Measurements from ENCODE around the gene MAGEA2. TPM values are rescaled to one million over a fixed set of nuclear protein-coding genes. Genes with fewer than 3 reads are reported as not detected.
"Not testable (repeated sequence)": the region's sequence is repeated elsewhere in the genome, so short reads cannot be mapped to it uniquely, and the experiment has no call there.

Gene MAGEA2, protein sequence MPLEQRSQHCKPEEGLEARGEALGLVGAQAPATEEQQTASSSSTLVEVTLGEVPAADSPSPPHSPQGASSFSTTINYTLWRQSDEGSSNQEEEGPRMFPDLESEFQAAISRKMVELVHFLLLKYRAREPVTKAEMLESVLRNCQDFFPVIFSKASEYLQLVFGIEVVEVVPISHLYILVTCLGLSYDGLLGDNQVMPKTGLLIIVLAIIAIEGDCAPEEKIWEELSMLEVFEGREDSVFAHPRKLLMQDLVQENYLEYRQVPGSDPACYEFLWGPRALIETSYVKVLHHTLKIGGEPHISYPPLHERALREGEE
- total RNA-seq: 0.28 and 0.93 TPM in 2 replicates
- 0.24 and 0.39 TPM in 2 replicates for polyA plus RNA-seq

DNA sequence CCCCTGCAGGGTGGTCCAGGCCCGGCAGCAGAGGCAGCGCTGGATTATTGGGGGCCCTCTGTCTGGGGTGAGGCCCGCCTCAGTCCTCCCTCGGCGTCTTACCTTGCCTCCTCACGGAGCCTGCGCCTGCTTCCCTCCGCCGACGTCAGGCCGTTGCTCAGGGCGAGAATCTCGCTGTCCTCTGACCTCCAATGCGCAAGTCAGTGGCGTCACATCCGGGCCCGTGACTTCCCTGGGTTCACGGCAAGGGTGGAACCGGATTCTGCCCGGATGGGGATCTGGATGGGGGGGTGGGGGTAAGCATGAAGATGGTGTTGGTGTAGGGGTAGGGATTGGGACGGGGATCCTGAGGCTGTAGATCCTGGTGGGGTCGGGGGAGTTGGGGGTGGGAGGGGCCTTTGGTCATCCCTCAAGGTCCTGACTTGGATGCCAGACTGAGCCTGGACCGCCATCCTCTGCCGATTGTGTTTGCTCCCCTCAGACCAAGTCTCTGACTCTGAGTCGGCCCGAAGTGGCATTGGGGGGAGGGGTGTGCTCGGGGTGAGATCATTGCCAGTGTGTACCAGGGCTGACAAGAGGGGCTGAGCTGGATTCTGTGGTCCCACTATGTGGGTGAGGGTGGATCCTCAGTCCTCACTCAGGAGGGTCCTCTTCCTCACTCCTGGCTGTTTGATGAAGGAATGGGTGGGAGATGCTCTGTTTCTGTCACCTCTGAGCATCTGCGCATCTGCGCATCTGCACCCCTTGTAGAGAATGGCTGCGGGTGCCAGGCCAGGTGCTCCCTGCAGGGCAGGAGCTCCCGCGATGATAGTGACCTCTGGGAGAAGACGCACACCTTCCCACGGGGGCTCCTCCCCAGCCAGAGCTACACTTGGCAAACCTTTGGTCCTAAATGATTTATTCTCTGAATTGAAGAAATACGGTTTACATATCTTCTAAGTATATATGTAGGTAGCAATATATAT, at the start of gene MAGEA2:
TSS of gene MAGEA2 (minus strand) at position 157 of the 965 bp plus-strand sequence. CDS start 2,479 bp downstream, outside the sequence.
- not testable (repeated sequence) for H3K4me2 ChIP-seq; DNase-seq (ENCODE audit: low spot score); H3K27ac ChIP-seq; H3K79me2 ChIP-seq; H3K27me3 ChIP-seq; H3K36me3 ChIP-seq (replicated peaks; ENCODE audit: insufficient read depth, low read depth); H3K9me2 ChIP-seq (replicated peaks; ENCODE audit: insufficient read depth); H3K4me3 ChIP-seq; H2AFZ ChIP-seq; H4K20me1 ChIP-seq (ENCODE audit: insufficient read depth, poor library complexity, severe bottlenecking); H3K9me3 ChIP-seq (ENCODE audit: low read depth); H3K4me1 ChIP-seq (ENCODE audit: insufficient read depth)
- WGBS (ENCODE audit: low lambda C conversion rate, missing lambda C conversion rate): no CpG with 5 or more reads among the region's 35 CpGs

DNA sequence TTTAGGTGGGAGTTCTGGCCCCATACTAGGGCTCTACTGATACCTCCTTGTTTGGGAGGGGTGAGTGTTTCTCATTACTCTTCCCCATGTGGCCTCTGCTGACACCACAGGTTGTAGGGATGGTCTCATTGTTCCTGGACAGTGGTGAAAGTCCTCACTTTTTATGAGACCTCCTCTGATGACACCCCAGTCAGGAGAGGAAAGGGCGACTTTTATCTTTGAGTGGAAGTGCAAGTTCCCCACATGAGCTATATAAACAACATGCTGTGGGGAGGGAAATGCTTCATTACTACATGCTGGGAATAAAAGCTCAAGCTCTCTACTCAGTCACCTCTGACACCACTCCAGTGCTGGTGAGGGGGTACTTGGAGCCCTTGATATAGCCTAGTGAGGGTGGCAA, 45.3 kb upstream of the MAGEA2 start:
- H3K79me2 ChIP-seq: no peaks in the 10 kb centered on the region
- H2AFZ ChIP-seq: no peak overlapping the region
- no peak overlapping the region for H3K4me3 ChIP-seq
- H3K4me1 ChIP-seq (ENCODE audit: insufficient read depth): no peaks in the 10 kb centered on the region
- no peak overlapping the region for H3K27ac ChIP-seq
- no peaks in the 10 kb centered on the region for H3K9me3 ChIP-seq (ENCODE audit: low read depth)
- TF ChIP-seq, protein P1, sequence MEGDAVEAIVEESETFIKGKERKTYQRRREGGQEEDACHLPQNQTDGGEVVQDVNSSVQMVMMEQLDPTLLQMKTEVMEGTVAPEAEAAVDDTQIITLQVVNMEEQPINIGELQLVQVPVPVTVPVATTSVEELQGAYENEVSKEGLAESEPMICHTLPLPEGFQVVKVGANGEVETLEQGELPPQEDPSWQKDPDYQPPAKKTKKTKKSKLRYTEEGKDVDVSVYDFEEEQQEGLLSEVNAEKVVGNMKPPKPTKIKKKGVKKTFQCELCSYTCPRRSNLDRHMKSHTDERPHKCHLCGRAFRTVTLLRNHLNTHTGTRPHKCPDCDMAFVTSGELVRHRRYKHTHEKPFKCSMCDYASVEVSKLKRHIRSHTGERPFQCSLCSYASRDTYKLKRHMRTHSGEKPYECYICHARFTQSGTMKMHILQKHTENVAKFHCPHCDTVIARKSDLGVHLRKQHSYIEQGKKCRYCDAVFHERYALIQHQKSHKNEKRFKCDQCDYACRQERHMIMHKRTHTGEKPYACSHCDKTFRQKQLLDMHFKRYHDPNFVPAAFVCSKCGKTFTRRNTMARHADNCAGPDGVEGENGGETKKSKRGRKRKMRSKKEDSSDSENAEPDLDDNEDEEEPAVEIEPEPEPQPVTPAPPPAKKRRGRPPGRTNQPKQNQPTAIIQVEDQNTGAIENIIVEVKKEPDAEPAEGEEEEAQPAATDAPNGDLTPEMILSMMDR (IDR thresholded peaks at IDR 0.05; ENCODE audit: poor library complexity): no peak
- TF ChIP-seq EZH2phosphoT487 (IDR thresholded peaks at IDR 0.05; ENCODE audit: low read depth, severe bottlenecking, unreplicated experiment) (no peak), EZH2 (IDR thresholded peaks at IDR 0.05; ENCODE audit: borderline replicate concordance) (no peak)
- H3K9me2 ChIP-seq (replicated peaks; ENCODE audit: insufficient read depth): no peaks in the 10 kb centered on the region
- no peak for DNase-seq (ENCODE audit: low spot score)
- WGBS (ENCODE audit: low lambda C conversion rate, missing lambda C conversion rate): 63% methylated on average over 1 of the region's 1 CpG
- no peaks in the 10 kb centered on the region for H3K36me3 ChIP-seq (replicated peaks; ENCODE audit: insufficient read depth, low read depth)
- no peaks in the 10 kb centered on the region for H3K27me3 ChIP-seq
- H3K4me2 ChIP-seq: no peak overlapping the region
- H4K20me1 ChIP-seq (ENCODE audit: insufficient read depth, poor library complexity, severe bottlenecking): no peaks in the 10 kb centered on the region

DNA sequence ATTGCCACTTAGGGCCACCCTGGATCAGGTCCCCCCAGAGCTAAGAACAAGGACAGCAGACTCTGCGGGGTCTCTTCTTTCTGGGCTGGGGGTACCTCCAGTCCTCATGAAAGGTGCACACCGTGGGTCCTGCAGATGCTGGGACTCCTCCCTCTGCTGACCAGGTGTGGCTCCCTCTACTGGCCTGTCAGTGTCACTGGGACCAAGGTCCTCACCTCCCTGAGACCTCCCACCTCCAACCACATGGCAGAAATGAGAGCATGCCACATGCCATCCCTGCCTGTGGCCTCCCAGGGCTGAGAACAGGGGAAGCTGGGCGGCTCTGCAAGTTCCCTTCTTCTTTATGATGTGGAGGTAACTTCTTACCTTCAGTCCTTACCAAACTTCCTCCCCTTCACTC, 33.4 kb upstream of the MAGEA2 start:
- H3K9me3 ChIP-seq (ENCODE audit: low read depth); H3K9me2 ChIP-seq (replicated peaks; ENCODE audit: insufficient read depth); H3K79me2 ChIP-seq; H2AFZ ChIP-seq; H3K27me3 ChIP-seq; H3K4me3 ChIP-seq; H3K4me1 ChIP-seq (ENCODE audit: insufficient read depth); H3K4me2 ChIP-seq; H4K20me1 ChIP-seq (ENCODE audit: insufficient read depth, poor library complexity, severe bottlenecking); H3K36me3 ChIP-seq (replicated peaks; ENCODE audit: insufficient read depth, low read depth); DNase-seq (ENCODE audit: low spot score); H3K27ac ChIP-seq: not testable (repeated sequence)
- WGBS (ENCODE audit: low lambda C conversion rate, missing lambda C conversion rate): no CpG with 5 or more reads among the region's 3 CpGs

DNA sequence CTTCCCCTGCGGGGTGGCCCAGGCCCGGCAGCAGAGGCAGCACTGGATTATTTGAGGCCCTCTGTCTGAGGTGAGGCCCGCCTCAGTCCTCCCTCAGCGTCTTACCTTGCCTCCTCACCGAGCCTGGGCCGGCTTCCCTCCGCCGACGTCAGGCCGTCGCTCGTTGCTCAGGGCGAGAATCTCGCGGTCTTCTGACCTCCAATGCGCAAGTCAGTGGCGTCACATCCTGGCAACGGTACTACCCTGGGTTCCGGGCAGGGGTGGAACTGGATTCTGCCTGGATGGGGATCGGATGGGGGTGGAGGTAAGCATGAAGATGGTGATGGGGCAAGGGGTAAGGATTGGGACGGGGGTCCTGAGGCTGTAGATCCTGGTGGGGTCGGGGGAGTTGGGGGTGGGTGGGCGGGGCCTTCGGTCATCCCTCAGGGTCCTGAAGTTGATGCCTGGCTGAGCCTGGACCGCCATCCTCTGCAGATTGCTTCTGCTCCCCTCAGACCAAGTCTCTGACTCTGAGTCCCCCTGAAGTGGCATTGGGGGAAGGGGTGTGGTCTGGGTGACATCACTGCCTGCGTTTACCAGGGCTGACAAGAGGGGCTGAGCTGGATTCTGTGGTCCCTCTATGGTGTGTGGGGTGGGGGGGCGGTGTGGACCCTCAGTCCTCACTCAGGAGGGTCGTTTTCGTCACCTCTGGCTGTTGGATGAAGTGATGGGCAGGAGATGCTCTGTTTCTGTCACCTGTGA, 16.1 kb upstream of the MAGEA2 start, which contains the start of gene MAGEA6:
TSS of gene MAGEA6 (minus strand) at position 141 of the 741 bp plus-strand sequence. CDS start 2,039 bp downstream, outside the sequence.
- not testable (repeated sequence) for H3K27me3 ChIP-seq; H3K36me3 ChIP-seq (replicated peaks; ENCODE audit: insufficient read depth, low read depth); H3K79me2 ChIP-seq; H4K20me1 ChIP-seq (ENCODE audit: insufficient read depth, poor library complexity, severe bottlenecking); H3K9me2 ChIP-seq (replicated peaks; ENCODE audit: insufficient read depth); H2AFZ ChIP-seq; H3K9me3 ChIP-seq (ENCODE audit: low read depth); DNase-seq (ENCODE audit: low spot score); H3K27ac ChIP-seq; H3K4me3 ChIP-seq; H3K4me2 ChIP-seq; H3K4me1 ChIP-seq (ENCODE audit: insufficient read depth)
- WGBS (ENCODE audit: low lambda C conversion rate, missing lambda C conversion rate): 94% methylated on average over 2 of the region's 29 CpGs

DNA sequence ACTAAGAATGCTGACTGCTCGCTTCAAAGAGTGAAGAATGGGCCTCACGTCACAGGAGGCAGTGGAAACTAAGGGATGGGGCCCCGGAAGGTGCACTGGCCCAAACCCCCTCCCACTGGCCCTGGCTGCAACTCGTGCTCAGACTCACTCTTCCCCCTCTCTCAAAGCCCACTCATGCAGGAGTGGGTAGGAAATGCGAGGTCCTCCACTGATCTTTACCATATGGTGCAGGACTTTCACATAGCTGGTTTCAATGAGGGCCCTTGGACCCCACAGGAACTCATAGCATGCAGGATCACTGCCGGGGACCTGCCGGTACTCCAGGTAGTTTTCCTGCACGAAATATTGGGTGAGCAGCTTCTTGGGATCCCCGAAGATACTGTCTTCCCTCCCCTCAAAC, 12.9 kb upstream of the MAGEA2 start:
- not testable (repeated sequence) for H3K4me1 ChIP-seq (ENCODE audit: insufficient read depth); DNase-seq (ENCODE audit: low spot score); H3K4me3 ChIP-seq; H3K4me2 ChIP-seq; H4K20me1 ChIP-seq (ENCODE audit: insufficient read depth, poor library complexity, severe bottlenecking); H3K9me3 ChIP-seq (ENCODE audit: low read depth); H3K9me2 ChIP-seq (replicated peaks; ENCODE audit: insufficient read depth); H3K36me3 ChIP-seq (replicated peaks; ENCODE audit: insufficient read depth, low read depth); H2AFZ ChIP-seq; H3K27me3 ChIP-seq; H3K27ac ChIP-seq; H3K79me2 ChIP-seq
- 73% methylated on average over 9 of the region's 9 CpGs for WGBS (ENCODE audit: low lambda C conversion rate, missing lambda C conversion rate)

DNA sequence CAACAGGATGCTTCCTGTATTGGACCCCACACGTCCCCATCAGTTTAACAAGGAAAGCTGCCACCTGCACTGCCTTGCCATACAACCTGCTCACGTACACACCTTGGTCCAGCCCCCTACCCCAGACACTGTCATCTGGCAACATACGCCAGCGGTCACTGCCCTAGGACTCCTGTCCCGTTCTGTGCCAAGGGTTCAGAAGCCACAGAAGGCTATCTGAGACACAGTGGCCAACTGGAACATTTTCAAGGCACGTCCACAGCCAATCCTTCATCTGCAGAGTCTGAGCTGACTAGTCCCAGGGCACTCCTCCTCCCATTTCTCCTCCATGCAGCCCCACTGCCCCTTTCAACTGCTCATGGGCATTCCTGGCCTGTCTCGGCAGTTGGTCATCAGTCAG, 7.9 kb upstream of the MAGEA2 start:
- not testable (repeated sequence) for H3K9me2 ChIP-seq (replicated peaks; ENCODE audit: insufficient read depth); H2AFZ ChIP-seq; H3K27me3 ChIP-seq; H3K79me2 ChIP-seq; H3K9me3 ChIP-seq (ENCODE audit: low read depth); DNase-seq (ENCODE audit: low spot score); H3K4me1 ChIP-seq (ENCODE audit: insufficient read depth); H3K36me3 ChIP-seq (replicated peaks; ENCODE audit: insufficient read depth, low read depth); H3K4me3 ChIP-seq; H4K20me1 ChIP-seq (ENCODE audit: insufficient read depth, poor library complexity, severe bottlenecking); H3K4me2 ChIP-seq; H3K27ac ChIP-seq
- WGBS (ENCODE audit: low lambda C conversion rate, missing lambda C conversion rate): 64% methylated on average over 5 of the region's 7 CpGs

DNA sequence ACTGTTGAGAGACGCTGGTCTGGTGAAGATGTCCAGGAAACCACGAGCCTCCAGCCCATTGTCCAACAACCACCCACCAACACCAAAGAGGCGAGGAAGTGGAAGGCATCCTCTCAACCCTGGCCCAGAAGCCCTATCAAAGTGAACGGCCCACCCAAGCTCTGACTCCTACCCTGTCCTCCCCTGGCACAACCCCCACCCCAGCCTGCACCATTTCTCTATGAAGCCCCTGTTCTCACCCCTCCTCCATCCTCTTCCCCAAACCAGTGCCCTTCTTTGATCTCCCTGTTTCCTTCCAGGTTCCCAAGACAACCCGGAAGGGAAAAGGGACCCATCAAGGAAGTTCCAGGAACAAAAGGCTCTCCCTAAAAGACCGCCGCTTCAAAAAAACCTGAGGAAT, 5.9 kb upstream of the MAGEA2 start:
- not testable (repeated sequence) for H2AFZ ChIP-seq; H3K36me3 ChIP-seq (replicated peaks; ENCODE audit: insufficient read depth, low read depth); H3K79me2 ChIP-seq; H3K4me1 ChIP-seq (ENCODE audit: insufficient read depth); H3K4me3 ChIP-seq; H3K4me2 ChIP-seq; H3K27ac ChIP-seq; H4K20me1 ChIP-seq (ENCODE audit: insufficient read depth, poor library complexity, severe bottlenecking); H3K9me3 ChIP-seq (ENCODE audit: low read depth); H3K9me2 ChIP-seq (replicated peaks; ENCODE audit: insufficient read depth); H3K27me3 ChIP-seq; DNase-seq (ENCODE audit: low spot score)
- 71% methylated on average over 3 of the region's 7 CpGs for WGBS (ENCODE audit: low lambda C conversion rate, missing lambda C conversion rate)

Measured in hepatocyte (in vitro differentiated cells).